HG02938 (cell line): ENCODE data around the gene ACAA2.
A peak's percentile ranks its signal among the peaks of the same experiment; 100 is the strongest.
"Not testable (repeated sequence)": the region's sequence is repeated elsewhere in the genome, so short reads cannot be mapped to it uniquely, and the experiment has no call there.

Experiments
- ATAC-seq: cut with Tn5 transposase; IDR thresholded peaks from one replicate; pipeline ENCODE4 v1.9.1; 2021; ENCODE audit warnings: mild to moderate bottlenecking, moderate library complexity; ENCODE audit not compliant: unreplicated experiment

Gene ACAA2

DNA sequence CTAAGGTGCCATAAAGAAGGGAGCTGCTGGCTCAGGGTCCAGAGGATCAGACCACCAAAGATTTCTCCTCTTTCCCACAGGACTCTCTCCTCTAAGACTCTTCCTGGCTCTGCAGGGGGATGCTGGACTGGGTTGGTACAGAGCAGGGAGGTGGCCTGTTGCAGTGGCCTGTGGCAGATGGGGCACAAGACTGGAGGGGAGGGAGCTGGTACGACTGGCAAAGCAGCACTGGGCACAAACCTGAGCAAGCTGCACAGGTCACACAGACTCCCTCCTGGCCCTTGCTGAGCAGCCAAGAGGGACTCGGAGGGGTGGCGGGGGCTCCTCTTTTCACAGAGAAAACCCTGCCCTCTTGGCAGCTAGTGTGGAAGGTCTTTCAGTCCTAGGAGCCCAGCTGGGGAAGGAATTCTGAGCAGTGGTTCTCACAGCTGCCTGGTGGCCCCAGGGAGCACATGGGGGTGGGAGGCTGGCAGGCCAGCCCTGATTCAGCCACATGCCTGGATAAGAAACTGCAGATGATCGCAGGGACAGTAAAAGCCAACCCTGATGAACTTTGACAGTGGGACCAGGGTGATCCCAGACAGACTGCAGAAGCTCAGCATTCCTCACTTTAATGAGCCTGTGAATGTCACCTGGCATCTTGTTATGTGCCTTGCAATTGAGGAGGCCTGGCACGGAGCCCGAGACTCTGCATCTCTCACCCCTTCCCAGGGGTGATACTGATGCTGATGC lies 32.5 kb upstream of the ACAA2 start:
- no peak for ATAC-seq

DNA sequence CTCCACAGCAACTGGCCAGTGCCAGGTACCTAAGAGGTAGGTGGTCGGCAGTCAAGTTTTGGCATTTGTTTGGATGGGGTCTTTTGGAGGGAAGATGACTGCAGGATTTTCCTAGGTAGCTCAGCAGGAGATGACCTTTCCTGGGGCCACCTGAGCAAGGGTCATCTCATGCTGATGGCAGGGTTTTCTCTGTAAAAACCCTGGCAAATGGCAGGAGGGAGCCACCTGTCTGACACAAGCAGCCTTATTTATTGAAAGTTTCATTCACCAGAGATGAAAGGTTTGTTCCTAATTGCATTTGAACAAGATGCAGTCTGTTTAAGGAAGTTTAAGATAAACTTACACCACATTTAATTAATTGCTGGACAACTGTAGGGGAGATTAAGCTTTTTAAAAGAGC lies 31.6 kb upstream of the ACAA2 start:
- ATAC-seq: no peak

DNA sequence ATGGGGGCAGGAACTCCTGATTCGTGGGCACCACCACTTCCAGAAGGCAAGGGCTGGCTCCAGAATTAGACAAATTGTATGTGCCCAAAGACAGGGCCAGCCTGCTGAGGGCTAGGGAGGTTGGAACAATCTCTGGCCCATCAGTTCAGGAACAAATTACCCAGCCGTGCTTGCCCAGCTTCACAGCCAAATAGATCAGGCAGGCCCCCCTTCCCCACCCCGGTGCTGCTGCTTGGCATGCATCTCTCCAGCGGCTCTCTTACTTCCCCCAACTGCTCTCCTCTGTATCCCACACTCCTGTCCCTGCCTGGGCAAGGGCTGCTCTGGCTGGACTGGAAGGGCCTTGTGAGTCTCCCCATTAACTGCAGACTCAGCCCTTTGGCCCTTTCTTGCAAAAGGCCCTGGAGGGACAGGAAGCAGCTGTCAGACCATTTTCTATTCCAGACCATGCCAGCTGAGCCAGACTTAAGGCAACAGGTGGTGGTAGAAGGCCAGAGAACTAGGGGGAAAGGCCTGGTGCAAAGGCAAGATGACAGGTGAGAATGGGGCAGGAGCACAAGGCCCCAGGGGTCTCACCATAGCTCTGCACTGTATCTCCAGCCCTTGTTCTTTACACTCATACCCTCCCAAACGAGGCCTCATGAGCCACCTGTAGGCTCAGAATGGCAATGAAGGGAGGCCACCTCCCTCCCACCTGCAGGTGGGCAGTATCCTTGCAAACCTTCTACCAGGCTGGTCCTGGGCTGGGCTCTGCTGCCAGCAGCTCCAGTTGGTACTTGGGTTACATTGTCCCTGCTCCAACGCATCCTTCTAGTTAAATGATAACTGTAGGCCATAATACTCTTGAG lies 30.7 kb upstream of the ACAA2 start:
- ATAC-seq: no peak

DNA sequence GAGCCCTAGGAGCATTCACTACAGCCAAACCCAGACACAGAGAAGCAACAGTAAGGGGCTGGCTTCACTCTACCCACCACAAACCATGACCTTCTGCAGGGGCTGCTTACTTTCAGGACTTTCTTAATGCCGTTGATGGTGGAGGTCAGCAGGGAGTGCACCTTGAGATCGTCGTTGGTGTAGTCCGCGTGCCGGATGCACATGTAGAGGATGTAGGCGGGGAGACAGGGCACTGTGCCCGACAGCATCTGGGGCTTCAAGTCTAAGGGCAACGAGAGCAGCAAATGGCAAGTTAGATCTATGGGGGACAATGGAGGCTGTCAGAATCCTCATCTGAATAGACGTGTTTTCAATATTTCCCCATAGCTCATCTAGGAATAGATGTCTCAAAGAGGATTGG lies 29.8 kb upstream of the ACAA2 start:
- ATAC-seq: no peak

DNA sequence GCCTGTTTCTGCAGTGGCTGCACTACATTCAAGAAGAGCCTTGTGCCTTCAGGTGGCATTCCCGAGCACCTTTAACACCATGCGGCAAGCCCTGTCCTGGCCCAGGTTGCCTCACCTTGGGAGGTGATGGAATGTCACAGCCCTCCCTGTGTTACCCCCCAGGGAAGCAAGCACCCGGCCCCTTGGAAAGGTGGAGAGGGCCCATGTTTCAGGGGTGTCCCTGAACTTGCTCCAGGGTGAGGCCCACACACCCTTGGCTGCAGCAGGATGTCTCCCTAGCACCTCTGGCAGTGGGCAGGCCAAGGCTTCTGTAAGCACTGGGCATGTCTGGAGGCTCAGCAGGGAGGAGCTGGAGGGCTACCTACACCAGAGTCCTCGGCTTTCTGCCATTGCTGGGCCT lies 29.3 kb upstream of the ACAA2 start:
- ATAC-seq: no peak

GRCh38 chr18:49841236-49842217 lies 28.2 kb upstream of the ACAA2 start:
- no peak for ATAC-seq

DNA sequence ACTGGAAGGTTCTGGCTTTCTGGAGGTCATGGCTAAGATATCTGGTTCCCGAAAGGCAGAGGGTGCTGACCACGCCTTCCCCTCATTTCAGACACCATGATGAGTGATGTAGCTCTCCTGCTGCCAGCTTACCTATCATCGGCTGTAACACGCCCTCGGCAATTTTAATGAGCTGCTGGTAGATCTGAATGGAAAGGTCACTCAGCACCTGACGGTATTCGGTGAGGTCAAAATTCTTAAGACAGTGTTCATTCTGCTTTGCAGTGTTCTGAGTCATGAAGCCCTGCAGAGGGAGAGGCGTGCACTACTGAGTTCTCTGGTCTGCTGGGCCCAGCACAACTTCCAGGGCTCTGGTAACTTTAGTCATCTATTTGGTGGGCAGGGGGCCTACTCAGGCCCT lies 25.7 kb upstream of the ACAA2 start:
- no peak for ATAC-seq

DNA sequence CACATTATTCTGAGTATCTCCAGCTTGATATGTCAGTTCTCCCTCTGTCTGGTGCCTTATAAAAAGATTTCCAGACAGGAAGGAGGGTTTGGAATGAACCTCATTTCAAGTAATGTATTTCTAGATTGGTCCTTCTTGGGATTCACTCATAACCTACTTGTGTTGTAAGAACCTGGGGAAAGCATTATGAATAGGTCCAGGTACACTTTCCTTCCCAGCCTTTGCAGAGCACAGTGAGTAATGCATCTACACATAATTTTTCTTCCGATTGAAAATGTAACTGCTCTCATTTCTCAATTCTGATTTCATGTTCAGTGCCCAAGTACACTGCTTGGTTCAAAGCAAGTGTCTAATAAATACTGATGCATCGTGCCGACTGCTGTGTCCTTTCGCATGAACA lies 25.0 kb upstream of the ACAA2 start:
- ATAC-seq: no peak

DNA sequence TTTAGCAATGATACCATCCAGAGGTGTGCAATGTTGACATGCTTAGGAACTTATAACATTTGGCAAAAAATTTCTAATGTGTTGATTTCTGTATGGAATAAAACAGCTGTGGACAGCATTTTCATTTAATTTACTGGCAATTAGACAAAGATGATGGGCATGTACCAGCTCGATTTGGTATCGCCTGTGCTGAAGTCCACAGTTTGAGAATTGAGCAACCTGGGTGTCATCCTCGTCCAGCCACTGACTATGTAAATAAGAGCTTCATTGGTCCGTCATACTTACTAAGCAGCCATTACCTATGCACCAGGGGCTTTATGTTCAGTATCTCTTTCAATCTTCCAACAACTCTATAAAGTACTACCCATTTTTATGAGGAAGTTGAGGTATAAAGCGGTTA lies 24.6 kb upstream of the ACAA2 start:
- no peak for ATAC-seq

DNA sequence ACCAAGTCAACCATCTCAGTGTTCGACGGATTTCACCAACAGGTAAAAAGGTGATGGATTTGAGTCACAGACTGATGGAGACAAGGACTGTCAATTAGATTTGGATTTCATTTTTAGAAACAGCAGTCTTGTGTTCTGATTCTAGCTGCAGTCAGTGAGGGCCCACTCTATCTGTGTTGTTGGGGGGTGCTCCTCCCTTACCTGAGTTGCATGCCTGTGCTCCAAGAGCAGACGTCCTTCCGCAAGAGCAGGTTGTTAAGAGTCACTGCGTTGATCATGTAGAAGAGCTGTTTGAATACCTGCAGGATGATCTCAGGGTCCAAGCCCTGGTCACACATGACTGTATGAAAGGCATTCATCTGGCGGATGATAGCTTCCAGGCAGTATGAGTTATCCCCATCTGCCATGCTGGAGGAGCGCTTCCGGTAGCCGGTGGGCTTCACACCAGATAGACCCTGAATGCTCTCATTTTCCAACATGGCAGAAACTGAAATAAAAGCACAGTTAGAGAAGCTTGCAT lies 24.0 kb upstream of the ACAA2 start:
- not testable (repeated sequence) for ATAC-seq

GRCh38 chr18:49835405-49835804 lies 22.1 kb upstream of the ACAA2 start:
- no peak for ATAC-seq

DNA sequence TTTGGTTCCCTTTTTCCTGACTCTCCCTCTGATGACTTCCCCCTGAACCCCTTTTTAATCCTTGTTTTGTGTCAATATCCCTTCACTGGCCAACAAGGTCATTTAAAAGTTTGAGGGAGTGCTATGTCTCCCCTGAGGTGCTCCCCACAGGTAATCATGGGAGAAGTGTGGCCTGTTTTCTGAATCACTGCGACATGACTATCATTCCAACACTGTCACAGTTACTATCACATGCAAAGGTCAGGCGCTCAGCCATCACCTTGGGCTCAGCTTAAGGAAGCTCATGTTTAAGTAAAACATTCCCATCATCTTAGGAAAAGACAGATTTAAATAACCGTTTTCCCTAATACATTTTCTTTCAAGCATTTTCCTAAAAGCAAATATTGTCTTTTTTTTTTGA lies 20.9 kb upstream of the ACAA2 start:
- no peak for ATAC-seq

- ATAC-seq: no peak
Observed at GRCh38 chr18:49833814-49834213, 20.5 kb upstream of the ACAA2 start.

- no peak for ATAC-seq
Observed at GRCh38 chr18:49832221-49832647, 18.9 kb upstream of the ACAA2 start.

DNA sequence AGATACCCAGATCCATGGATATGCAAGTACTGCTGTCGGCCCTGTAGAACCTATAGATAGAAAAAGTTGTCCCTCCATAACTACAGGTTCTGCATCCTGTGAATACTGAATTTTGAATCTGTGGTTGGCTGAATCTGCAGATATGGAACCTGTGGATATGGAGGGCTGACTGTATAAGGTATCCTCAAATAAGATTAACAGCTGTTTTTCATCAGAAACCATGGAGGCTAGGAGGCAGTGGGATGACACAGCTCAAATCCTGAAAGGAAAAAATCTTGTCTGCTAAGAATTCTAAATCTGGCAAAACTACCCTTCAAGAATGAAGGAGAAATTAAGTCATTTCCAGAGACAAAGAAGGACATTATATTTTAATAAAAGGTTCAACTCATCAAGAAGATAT lies 14.7 kb upstream of the ACAA2 start:
- ATAC-seq: no peak

- ATAC-seq: peak; percentile 58
Observed at GRCh38 chr18:49819823-49820671, 6.7 kb upstream of the ACAA2 start.

- no peak for ATAC-seq
Observed at GRCh38 chr18:49819071-49819662, 5.8 kb upstream of the ACAA2 start.

- ATAC-seq: no peak
Observed at GRCh38 chr18:49817947-49818346, 4.6 kb upstream of the ACAA2 start.

DNA sequence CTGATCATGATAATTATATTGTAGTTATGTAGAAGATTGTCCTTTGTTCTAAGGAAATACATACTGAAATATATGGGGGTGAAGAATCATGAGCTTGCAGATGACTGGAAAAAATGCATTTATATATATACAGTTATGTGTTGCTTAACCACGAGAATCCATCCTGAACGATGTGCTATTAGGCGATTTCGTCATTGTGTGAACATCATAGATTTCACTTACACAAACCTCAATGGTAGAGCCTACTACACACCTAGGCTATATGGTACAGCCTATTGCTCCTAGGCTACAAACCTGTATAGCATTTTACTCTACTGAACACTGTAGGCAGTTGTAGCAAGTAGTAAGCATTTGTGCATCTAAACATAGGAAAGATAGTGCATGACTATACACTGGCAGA lies 2.6 kb upstream of the ACAA2 start:
- ATAC-seq: no peak

DNA sequence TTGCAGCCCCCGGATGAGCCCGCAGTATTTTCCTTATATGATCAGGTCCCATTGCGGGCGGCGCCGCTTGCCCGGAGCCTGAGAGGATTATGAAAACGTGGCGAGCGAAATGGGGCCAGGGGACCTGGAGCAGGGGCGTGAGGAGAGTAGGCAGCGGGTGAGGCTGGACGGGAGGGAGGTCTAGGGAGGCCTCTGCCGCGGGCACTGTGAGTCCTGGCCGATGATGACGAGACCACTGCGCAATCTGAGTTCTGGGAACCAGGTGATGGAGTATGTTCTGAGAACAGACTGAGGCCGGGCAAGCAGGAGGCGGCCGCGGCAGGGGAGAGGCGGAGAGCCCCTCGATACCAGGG lies 790 bp upstream of the ACAA2 start:
- peak; percentile 21 for ATAC-seq
